Measurements from ENCODE around the gene WNK3.

WNK3 gene

GRCh38 chrX:54198262-54198661 lies 159.6 kb downstream of the WNK3 start:
- H3K4me3 ChIP-seq (ENCODE audit: low read length) = no peak overlapping the region
- no peak for DNase-seq (ENCODE audit: low read depth)
- no peak for TF ChIP-seq CTCF (IDR thresholded peaks at IDR 0.05; ENCODE audit: insufficient read depth, low read depth, low read length, missing control alignments)

DNA sequence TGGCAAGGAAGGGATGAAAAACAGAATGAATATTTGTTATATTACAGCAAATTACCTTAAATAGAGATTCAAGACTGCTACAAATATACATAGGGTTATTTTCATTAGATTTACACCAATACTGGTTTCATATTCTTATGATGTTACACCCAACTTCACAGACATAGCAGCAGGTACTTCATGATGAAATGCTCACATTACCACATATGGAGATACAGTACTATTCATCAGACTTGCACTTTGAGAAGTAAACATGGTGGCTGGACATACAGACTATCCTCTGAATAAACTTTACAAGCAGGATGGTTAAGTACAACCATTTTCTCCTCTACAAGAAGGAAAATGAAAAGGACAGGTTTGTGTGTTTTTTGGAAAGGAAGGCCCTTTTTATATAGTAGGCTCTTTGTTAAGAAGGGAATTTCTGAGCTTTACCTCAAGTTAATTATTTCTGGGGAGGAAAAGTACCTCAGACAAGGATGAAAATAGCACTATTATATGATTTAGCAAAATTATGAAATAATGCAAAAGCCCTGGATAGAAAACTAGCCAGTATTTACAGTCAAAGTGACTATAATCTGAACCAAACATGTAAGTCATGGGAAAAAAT lies 162.8 kb downstream of the WNK3 start:
- no peak overlapping the region for H3K4me3 ChIP-seq (ENCODE audit: low read length)
- DNase-seq (ENCODE audit: low read depth) = no peak
- no peak for TF ChIP-seq CTCF (IDR thresholded peaks at IDR 0.05; ENCODE audit: insufficient read depth, low read depth, low read length, missing control alignments)

- no peak overlapping the region for H3K4me3 ChIP-seq (ENCODE audit: low read length)
- DNase-seq (ENCODE audit: low read depth) = peak; percentile 31
- TF ChIP-seq CTCF (IDR thresholded peaks at IDR 0.05; ENCODE audit: insufficient read depth, low read depth, low read length, missing control alignments) = no peak
These were observed 164.6 kb downstream of the WNK3 start for GRCh38 chrX:54193085-54193821.

DNA sequence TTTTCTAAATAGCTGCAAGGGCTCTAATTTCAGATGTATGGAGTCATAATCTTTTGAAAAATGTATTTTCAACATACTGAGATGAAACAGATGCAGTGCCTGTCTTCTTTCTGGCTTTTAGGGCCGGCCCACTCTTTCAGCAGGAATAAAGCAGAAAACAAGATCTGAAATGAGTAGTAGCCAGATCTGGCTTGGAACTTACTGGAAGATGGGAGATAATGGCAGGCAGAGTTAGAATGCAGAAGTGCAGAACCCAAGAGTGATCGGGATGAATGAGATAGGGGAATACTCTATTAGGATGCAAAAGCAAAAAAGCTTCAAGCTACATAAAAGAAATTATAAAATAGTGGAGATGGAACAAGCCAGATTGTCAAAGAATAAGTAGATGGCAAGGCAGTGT lies 173.4 kb downstream of the WNK3 start:
- TF ChIP-seq CTCF (IDR thresholded peaks at IDR 0.05; ENCODE audit: insufficient read depth, low read depth, low read length, missing control alignments) = no peak
- no peak for DNase-seq (ENCODE audit: low read depth)
- no peak overlapping the region for H3K4me3 ChIP-seq (ENCODE audit: low read length)

DNA sequence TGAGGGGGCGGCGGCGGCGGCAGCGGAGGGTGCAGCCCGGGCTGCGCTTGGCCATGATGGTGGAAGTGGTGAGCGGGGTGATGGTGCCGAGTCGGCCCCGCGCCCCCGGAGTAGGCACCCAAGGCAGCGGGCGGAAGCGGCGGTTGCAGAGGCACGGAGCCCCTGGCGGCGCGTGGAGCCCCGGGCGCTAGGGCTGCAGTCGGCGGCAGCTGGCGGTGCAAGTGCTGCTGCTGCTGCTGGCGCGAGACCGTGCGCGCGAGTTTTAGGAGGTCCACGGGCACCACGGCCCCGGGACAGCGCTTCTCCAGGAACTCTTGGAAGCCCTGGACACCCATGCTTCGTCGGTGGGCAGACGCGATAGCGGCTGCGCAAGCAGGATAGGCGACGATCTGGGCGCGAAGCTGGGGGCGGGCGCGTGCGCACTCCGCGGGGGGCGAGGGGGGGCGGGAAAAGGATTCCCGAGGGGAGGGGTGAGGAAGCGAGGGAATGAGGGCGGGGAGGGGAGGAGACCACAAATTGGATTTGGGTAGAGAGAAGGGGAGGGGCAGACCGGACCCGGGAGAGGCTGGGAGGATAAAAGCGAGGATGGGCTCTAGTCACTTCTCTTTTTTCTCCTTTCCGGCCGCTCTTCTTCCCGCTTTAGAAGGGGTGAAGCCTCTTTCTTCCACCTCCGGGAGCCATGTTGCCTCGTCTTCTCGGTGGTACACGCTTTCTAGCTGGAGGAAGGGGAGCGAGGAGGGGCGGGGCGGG lies 174.8 kb downstream of the WNK3 start, which contains the start of gene FAM120C:
FAM120C (minus strand) TSS at position 391 of the 750 bp plus-strand sequence; CDS start at position 335, 56 bp downstream.
- H3K4me3 ChIP-seq (ENCODE audit: low read length) = peak within 1 kb of the TSS; percentile 55
- DNase-seq (ENCODE audit: low read depth) = peak; percentile 73
- TF ChIP-seq CTCF (IDR thresholded peaks at IDR 0.05; ENCODE audit: insufficient read depth, low read depth, low read length, missing control alignments) = no peak

- peak overlapping the region; percentile 55 for H3K4me3 ChIP-seq (ENCODE audit: low read length)
- no peak for TF ChIP-seq CTCF (IDR thresholded peaks at IDR 0.05; ENCODE audit: insufficient read depth, low read depth, low read length, missing control alignments)
- peak; percentile 51 for DNase-seq (ENCODE audit: low read depth)
These were observed 175.5 kb downstream of the WNK3 start for GRCh38 chrX:54182194-54182863.

Measured in epithelial cell of esophagus (primary cell).